K562 (cell line): Measurements from ENCODE around the gene CNDP2.

ENCODE experiments used
- BCL6 ChIP-seq: fragments of 250-450 bp; sonication (Bioruptor Pico); IDR thresholded peaks from 2 replicates; pipeline ENCODE4 v1.4.0; 2020
- FOSL1 ChIP-seq: fragments of 200-800 bp; sonication (Bioruptor generic); conservative IDR thresholded peaks from 2 replicates; pipeline ENCODE4 v1.6.1; 2016; ENCODE audit warnings: missing genetic modification characterization, missing compliant biosample characterization
- JUND ChIP-seq, 2 experiments: IDR thresholded peaks; 2 replicates in 1 of 2; 3 replicates in 1 of 2; pipeline ENCODE4 v1.6.1; 2011; ENCODE audit warnings: borderline replicate concordance in 2 of 2, low read depth in 2 of 2, low read length in 2 of 2, improper control_type of control experiment in 1 of 2, missing biosample characterization in 1 of 2, missing genetic modification characterization in 1 of 2, missing genetic modification reagents in 1 of 2
- MBD2 ChIP-seq: sonication (generic); IDR thresholded peaks from 2 replicates; pipeline ENCODE4 v1.6.1; 2016; ENCODE audit warnings: low read depth, borderline replicate concordance
- NR1H2 ChIP-seq: sonication (generic); formaldehyde crosslinking; IDR thresholded peaks from 2 replicates; pipeline ENCODE4 v1.4.0; 2020; ENCODE audit warnings: mild to moderate bottlenecking, missing genetic modification reagents
- POLR2AphosphoS5 ChIP-seq: IDR thresholded peaks from 2 replicates; pipeline ENCODE4 v1.6.1; 2011; ENCODE audit warnings: mild to moderate bottlenecking, low read depth, low read length, moderate library complexity; ENCODE audit not compliant: control insufficient read depth, insufficient read depth
- SMC3 ChIP-seq: conservative IDR thresholded peaks from 2 replicates; pipeline ENCODE4 v1.6.1; 2011; ENCODE audit warnings: low read depth, low read length, improper control_type of control experiment; ENCODE audit not compliant: insufficient read depth
- YY1 ChIP-seq, 3 experiments: IDR thresholded peaks; 2 replicates each; pipeline ENCODE4 v1.6.1; 2011; ENCODE audit warnings: low read length in 2 of 3, mild to moderate bottlenecking in 2 of 3, moderate library complexity in 2 of 3, borderline replicate concordance in 1 of 3, control low read depth in 1 of 3, low read depth in 1 of 3; ENCODE audit not compliant: insufficient read depth in 3 of 3, insufficient replicate concordance in 2 of 3, control insufficient read depth in 1 of 3, insufficient read length in 1 of 3; ENCODE audit errors: extremely low read depth in 1 of 3
- TF ChIP-seq, protein P1 (sequence below), 3 experiments: fragments of 200-800 bp in 1 of 3; fragments of 250-450 bp in 1 of 3; fragments of 450-650 bp in 1 of 3; sonication (Bioruptor Pico) in 1 of 3; sonication (Bioruptor generic) in 1 of 3; formaldehyde crosslinking in 1 of 3; IDR thresholded peaks; 2 replicates each; pipeline versions ENCODE4 v1.6.1 to v1.8.0; 2016 to 2022; ENCODE audit warnings: mild to moderate bottlenecking in 2 of 3, missing genetic modification characterization in 2 of 3, missing compliant biosample characterization in 1 of 3, moderate library complexity in 1 of 3

DNA sequence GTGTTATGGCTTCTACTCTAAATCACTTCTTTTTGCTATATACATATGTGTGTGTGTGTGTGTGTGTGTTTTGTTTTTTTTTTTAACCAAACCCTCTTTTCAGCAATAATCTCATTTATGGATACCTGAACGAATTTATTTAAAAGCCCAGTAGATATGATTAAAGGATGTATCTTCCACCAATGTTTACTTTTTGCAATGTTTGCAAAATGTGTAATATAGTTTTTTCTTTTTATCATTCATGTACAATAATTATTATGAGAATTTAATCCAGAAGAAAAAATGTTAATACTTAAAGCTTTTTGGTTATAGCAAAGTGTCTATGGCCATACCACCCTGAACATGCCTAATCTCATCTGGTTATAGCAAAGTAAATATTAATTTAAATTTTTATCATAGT lies 1.6 kb upstream of the CNDP2 start:
- no peak for TF ChIP-seq SMC3
- no peak for TF ChIP-seq NR1H2 (CRISPR knock-in tag)
- TF ChIP-seq YY1 (IDR thresholded peaks at IDR 0.05; ENCODE audit: borderline replicate concordance in 1 of 3, control insufficient read depth in 1 of 3, extremely low read depth in 1 of 3, insufficient read depth in 3 of 3, insufficient read length in 1 of 3, insufficient replicate concordance in 2 of 3, low read depth in 1 of 3, low read length in 2 of 3), result no peak
- no peak for TF ChIP-seq FOSL1 (tag)
- TF ChIP-seq POLR2AphosphoS5, result no peak
- TF ChIP-seq, protein P1, sequence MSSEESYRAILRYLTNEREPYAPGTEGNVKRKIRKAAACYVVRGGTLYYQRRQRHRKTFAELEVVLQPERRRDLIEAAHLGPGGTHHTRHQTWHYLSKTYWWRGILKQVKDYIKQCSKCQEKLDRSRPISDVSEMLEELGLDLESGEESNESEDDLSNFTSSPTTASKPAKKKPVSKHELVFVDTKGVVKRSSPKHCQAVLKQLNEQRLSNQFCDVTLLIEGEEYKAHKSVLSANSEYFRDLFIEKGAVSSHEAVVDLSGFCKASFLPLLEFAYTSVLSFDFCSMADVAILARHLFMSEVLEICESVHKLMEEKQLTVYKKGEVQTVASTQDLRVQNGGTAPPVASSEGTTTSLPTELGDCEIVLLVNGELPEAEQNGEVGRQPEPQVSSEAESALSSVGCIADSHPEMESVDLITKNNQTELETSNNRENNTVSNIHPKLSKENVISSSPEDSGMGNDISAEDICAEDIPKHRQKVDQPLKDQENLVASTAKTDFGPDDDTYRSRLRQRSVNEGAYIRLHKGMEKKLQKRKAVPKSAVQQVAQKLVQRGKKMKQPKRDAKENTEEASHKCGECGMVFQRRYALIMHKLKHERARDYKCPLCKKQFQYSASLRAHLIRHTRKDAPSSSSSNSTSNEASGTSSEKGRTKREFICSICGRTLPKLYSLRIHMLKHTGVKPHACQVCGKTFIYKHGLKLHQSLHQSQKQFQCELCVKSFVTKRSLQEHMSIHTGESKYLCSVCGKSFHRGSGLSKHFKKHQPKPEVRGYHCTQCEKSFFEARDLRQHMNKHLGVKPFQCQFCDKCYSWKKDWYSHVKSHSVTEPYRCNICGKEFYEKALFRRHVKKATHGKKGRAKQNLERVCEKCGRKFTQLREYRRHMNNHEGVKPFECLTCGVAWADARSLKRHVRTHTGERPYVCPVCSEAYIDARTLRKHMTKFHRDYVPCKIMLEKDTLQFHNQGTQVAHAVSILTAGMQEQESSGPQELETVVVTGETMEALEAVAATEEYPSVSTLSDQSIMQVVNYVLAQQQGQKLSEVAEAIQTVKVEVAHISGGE (CRISPR knock-in tag; IDR thresholded peaks at IDR 0.05), result no peak
- TF ChIP-seq MBD2, result no peak
- no peak for TF ChIP-seq JUND (IDR thresholded peaks at IDR 0.05; ENCODE audit: borderline replicate concordance, low read depth, low read length)
- TF ChIP-seq JUND (tag; IDR thresholded peaks at IDR 0.05; ENCODE audit: borderline replicate concordance, low read depth, low read length), result no peak
- TF ChIP-seq BCL6, result no peak
